AG04449 (cell line): ENCODE data around the gene MEIOC.
"Not testable (repeated sequence)": the region's sequence is repeated elsewhere in the genome, so short reads cannot be mapped to it uniquely, and the experiment has no call there.

Experiments used
- CTCF ChIA-PET: fragments of 350-600 bp; formaldehyde crosslinking; extraction: SDS; loops from one replicate; lab custom pipeline; 2021; ENCODE audit warnings: antibody characterized with exemption; lab: Yijun Ruan, JAX
- POLR2A ChIA-PET: fragments of 400-600, 350-600 bp; formaldehyde crosslinking; extraction: SDS; loops from one replicate; lab custom pipeline; 2020; ENCODE audit warnings: antibody characterized with exemption, inconsistent platforms; lab: Yijun Ruan, JAX
- DNase-seq: peaks from one replicate; pipeline ENCODE4 v3.0.0-alpha.2; 2010; ENCODE audit warnings: low read depth, low spot score
- H3K4me3 ChIP-seq: 2 replicates; pipeline ENCODE4 v1.5.1; 2011; ENCODE audit warnings: low read depth, mild to moderate bottlenecking, control low read depth, low read length
- CTCF ChIP-seq: IDR thresholded peaks from one replicate; pipeline ENCODE4 v1.5.1; 2011; ENCODE audit warnings: mild to moderate bottlenecking, moderate library complexity, low read length, control low read depth, inconsistent platforms; ENCODE audit not compliant: insufficient read depth; ENCODE audit errors: missing control alignments

The MEIOC gene

GRCh38 chr17:44610871-44611270, 45.4 kb upstream of the MEIOC start:
- no peak for TF ChIP-seq CTCF
- DNase-seq = no peak
- ChIA-PET CTCF (interaction anchor here (1.2 to 5.0 kb wide), 5 partner anchors 10 to 78 kb away, joined by 3 to 40 read pairs (median 5); no protein-coding TSS in a partner anchor), POLR2A (no interaction called here)
- no peak overlapping the region for H3K4me3 ChIP-seq

GRCh38 chr17:44614862-44615261, 41.4 kb upstream of the MEIOC start:
- H3K4me3 ChIP-seq = no peak overlapping the region
- no peak for TF ChIP-seq CTCF
- ChIA-PET CTCF (interaction anchor here (1.5 kb wide), 1 partner anchor 81 kb away, joined by 4 read pairs; no protein-coding TSS in a partner anchor), POLR2A (no interaction called here)
- no peak for DNase-seq

GRCh38 chr17:44618652-44619051, 37.6 kb upstream of the MEIOC start:
- H3K4me3 ChIP-seq, POLR2A ChIA-PET, DNase-seq: not testable (repeated sequence)
- CTCF ChIA-PET = interaction anchor here (1.2 to 1.6 kb wide), 2 partner anchors 9 to 36 kb away, joined by 4 read pairs; no protein-coding TSS in a partner anchor

GRCh38 chr17:44623070-44623725, 33.1 kb upstream of the MEIOC start:
- H3K4me3 ChIP-seq = no peak overlapping the region
- no peak for DNase-seq
- no peak for TF ChIP-seq CTCF
- ChIA-PET POLR2A (no interaction called here), CTCF (interaction anchor here (1.2 to 1.9 kb wide), 3 partner anchors 12 to 90 kb away, joined by 3 to 9 read pairs (median 4); no protein-coding TSS in a partner anchor)

GRCh38 chr17:44627513-44628242, 28.6 kb upstream of the MEIOC start:
- ChIA-PET CTCF (interaction anchor here (0.9 to 12.6 kb wide), 6 partner anchors 9 to 264 kb away, joined by 3 to 309 read pairs (median 4); partner anchors contain the start of gene FAM171A2), POLR2A (no interaction called here)
- DNase-seq = no peak
- no peak for TF ChIP-seq CTCF
- no peak overlapping the region for H3K4me3 ChIP-seq

- CTCF ChIA-PET = interaction anchor here (0.9 to 12.6 kb wide), 5 partner anchors 9 to 265 kb away, joined by 3 to 309 read pairs (median 4); partner anchors contain the start of gene FAM171A2
- no peak for TF ChIP-seq CTCF
- no peak for DNase-seq
- POLR2A ChIA-PET = no interaction called here
- H3K4me3 ChIP-seq = no peak overlapping the region
Measured at GRCh38 chr17:44628243-44629188, 27.8 kb upstream of the MEIOC start.
